Stimulated activated CD4-positive, alpha-beta T cell treated with anti-CD3 and anti-CD28 coated beads, Interleukin-12 subunit alpha, Interleukin-12 subunit beta, amount 100 ng/mL, for 48 hours (primary cell): ENCODE data around the gene WWOX.
A peak's percentile ranks its signal among the peaks of the same experiment; 100 is the strongest.

Experiments used
- DNase-seq, 3 donors: peaks; one replicate each; pipeline ENCODE4 v3.0.0-alpha.2; 2020; ENCODE audit warnings: low read depth in 2 of 3, low spot score in 1 of 3

Gene WWOX

DNA sequence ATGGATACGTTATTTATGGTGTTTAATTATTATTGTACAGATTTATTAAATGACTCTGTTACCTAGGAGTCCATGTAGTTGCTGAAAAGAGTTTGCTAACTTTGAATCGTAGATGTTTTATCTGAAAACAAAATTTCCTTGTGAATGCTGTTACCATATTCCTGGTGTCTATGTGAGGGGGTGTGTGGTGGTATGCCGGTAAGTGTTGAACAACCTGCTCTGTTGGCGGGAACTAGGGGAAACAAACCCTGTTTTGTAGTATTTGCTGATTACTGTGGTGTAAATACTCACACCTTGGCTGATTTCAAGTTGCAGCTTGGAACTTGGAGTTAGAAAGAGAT lies 386.4 kb downstream of the WWOX start:
- DNase-seq: no peak

GRCh38 chr16:78487471-78487870 lies 388.0 kb downstream of the WWOX start:
- no peak for DNase-seq

DNA sequence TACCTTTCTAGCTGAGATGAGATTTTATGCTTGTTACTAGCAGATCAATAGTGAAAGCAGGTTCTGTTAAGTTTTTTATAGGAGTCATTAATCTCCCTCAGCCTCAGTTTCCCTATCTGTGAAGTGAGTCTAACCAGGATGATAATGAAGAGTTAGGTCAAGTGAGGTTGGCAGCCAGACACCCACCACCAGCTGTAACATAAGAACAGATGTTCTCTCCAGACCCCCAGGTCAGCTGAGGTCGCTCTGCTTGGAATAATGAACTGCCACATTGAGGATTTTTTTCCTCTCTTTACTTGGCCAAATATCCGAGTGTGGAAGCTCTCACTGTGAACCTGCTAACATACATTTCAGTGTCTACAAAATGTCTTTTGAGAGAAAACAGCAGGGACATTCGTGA lies 389.6 kb downstream of the WWOX start:
- no peak for DNase-seq

DNA sequence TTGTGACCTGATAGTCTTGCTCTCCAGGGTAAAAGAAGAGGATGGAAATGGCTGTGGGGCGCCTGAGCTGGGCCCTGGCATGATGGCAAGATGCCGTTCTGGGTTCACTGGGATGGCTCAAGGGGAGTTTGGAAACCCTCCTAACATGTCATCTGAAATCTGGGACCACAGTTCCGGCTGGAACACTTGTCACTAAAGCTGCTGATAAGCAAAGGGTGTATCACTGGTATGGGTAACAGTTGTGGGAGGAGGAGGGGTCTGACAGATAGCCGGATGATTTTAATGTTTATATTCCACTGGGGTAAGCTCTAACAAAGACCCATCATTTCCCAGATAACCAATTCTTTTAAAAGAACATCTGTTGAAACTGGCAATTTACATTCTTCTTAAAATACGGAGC lies 390.2 kb downstream of the WWOX start:
- no peak for DNase-seq

DNA sequence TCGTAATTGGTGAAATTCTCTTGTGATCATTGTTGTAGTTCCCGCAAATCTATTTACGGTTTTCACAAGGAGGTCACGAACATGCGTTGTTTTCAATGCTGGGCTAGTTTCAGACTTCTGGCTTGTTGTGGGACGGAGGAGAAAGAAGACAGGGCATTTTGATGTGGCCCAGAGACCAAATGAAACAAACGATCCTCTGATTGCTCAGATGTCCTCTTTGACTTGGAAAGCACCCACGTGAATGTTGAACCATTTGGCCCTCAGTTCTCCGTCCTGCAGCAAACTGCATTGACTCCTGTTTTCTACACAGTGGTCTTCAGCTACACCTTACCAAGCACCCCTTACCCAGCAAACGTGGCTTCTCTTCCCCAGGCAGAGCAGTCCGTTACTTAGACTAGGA lies 391.0 kb downstream of the WWOX start:
- DNase-seq: no peak

GRCh38 chr16:78490847-78491246 lies 391.4 kb downstream of the WWOX start:
- no peak for DNase-seq

- no peak for DNase-seq
Observed at GRCh38 chr16:78493573-78493972, 394.1 kb downstream of the WWOX start.

DNA sequence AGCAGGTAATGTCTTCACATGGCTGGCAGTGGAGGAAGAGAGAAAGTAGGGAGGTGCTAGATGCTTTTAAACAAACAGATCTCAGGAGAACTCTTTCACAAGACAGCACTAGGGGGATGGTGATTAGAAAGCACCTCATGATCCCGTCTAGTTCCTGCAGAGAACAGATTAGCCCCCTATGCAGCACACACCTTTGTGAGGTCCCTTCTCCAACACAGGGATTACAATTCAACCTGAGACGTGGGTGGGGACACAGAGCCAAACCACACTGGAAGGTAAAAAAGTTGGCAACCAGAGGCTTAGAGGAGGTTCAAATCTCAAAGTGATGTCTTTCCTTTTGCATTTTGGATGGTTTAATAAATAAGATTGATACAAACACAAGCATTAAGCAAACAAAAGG lies 394.7 kb downstream of the WWOX start:
- no peak for DNase-seq

- DNase-seq: no peak
Observed at GRCh38 chr16:78494674-78495073, 395.2 kb downstream of the WWOX start.

- DNase-seq: no peak
Observed at GRCh38 chr16:78496189-78496588, 396.7 kb downstream of the WWOX start.

DNA sequence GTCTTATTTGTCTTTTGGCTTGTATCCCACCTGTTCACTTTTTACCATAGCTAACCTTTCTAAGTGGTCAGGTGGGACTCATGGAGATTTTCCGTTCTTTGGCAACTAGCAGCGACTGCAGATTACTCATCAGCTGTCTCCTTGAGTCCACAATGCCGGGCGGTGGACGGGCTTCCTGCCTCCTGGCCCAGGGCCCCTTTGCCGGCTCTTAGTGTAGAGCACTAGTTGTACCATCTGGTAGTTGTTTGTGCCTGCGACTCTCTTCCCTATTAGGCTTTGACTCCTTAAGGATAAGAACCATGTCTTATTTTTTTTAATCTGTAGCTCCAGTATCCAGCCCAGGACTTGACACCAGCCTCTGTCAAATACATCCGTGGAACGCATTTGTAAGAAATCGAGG lies 399.9 kb downstream of the WWOX start:
- no peak for DNase-seq

GRCh38 chr16:78500659-78501270 lies 401.3 kb downstream of the WWOX start:
- no peak for DNase-seq

DNA sequence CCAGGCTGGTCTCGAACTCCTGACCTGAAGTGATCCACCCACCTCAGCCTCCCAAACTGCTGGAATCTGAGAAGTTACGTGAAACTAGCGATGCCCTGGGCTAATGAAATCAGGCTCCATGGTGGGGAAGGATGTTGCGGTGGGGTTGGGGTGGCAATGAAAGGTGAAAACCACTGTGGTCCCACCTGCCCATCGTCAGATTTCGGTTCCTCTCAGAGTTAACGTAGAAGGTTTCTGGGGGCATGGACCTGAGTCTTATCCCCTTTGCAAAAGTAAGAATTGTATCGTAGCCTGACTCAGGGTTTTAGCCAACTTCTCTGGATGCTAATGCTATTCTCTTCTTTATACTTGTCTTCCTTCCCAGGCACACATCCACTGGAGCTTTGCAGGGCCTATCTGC lies 402.3 kb downstream of the WWOX start:
- no peak for DNase-seq

DNA sequence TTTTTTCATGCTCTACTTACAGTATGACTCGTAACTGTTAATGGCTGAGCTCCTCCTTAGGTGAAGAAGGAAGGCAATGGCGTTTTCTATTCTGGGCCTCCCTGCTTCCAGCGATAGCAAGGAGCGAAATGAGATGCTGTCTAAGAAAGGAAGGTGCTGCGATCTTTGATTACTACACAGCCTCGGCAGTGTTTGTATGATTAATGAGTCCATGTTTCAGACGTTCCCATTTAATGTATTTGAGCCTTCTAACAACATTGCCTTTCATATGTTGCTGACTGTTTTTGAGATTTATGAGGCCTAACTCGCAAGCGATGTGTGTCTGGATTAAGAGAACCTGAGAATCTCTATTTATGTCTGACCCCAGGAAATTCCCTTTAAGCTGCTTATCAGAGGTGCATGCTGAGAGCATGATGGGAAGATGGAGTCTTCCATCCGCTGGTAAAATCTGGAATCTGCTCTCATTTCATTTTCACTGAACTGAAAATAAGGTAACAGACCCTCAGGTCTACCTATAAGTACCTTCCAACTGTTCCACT lies 403.4 kb downstream of the WWOX start:
- no peak for DNase-seq

DNA sequence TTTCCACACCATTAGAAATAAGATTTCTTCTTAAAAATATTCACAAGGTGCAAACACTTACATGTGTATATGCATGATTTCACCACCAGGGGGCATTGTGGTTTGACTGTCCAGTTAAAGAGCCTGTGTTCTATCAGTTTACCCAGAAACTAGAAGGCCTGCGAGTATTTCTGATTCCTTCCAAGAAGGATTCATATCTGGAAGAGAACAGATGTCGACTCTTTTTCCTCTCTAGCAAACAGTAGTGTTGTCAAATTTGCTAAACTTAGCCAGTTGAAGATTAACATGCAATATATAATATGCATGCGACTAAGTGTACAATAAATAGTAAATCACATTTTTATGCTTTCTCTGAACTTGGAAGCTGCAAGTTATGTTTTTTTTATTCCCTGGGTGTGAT lies 404.1 kb downstream of the WWOX start:
- DNase-seq: peak; percentile 5 to 70 (median 15)

DNA sequence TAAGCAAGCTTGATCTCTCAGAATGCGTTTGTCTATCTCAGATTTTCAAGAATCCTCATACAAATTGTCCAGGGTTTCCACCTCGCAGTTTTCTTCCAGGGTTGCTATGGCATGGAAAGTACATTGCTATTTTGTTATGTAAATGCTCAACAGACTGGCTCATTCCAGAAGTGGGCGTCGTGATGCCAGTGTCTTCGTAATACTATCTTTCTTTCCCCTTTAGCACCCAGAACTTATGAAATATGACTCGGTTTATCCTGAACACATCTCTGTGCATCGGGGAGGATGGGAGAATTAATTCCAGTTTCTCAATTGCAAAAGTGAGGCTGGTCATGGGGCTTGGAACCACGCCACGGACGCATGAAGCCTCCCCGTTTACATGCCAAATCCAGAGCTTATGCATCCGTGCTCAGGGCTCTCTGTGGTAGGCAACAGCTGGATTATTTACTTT lies 405.0 kb downstream of the WWOX start:
- no peak for DNase-seq

DNA sequence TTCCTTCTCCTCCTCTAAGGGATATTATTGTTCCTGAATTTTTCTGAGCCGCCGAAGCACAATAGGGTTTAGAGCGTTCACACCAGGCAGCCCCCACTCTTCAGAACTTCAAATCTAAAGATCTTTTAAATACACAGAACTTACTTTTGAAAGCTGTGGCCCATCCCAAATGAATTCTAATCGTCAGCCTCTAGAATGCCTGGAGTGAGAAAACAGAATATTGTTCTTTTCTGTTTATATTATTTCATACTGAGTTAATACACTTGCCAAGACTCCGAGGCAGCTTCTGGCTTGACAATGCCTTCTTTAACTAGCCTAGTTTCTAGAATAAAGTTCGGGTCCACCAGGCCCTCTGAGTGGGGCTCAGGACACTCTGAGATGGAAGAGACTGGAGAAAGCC lies 405.6 kb downstream of the WWOX start:
- DNase-seq: no peak

GRCh38 chr16:78505544-78506366 lies 406.3 kb downstream of the WWOX start:
- DNase-seq: no peak

DNA sequence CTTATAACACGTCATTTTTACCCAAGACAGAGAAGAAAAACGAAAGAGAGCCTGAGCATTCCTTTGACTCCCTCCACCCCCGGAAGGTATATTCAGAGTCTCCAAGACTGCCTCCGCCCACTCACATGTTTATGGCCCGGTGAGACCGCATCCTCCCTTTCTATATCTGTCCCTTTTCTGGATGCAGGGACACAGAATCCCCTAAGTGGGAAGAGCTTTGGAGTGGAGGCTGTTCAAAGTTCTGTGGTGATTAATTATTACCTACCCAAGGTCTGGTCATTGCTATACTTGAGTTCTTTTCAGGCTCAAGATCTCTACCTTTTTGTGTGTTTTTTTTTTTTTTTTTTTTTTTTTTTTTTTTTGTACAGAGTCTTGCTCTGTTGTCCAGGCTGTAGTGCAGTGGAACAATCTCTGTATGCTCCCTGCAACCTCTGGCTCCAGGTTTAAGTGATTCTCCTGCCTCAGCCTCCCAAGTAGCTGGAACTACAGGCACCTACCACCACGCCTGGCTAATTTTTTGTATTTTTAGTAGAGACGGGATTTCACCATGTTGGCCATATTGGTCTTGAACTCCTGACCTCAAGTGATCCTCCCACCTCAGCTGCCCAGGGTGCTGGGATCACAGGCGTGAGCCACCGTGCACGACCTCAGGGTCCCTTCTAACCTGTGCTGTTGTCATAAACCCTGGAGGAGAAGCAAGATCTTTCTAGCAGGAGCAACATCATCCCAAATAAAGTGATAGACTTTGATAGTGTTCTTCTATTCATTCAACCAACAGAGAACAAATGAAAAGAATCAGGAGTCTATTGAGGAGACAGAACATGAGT lies 407.1 kb downstream of the WWOX start:
- no peak for DNase-seq

DNA sequence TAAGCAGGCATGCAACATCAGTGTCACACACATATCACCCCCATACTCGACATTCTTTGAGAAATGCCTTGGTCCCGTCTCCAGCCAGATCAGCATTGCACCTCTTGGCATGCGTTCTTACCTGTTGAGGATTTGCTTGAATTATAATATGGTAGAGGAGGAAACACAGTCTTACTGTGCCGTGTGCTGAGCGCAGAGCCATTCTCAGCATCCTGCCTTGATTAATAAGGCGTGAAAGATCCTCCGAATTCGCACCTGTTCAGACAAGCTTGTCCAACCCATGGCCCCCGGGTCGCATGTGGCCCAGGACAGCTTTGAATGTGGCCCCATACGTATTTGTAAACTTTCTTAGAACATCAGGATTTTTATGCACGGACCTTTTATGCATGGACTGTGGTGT lies 408.1 kb downstream of the WWOX start:
- DNase-seq: no peak

DNA sequence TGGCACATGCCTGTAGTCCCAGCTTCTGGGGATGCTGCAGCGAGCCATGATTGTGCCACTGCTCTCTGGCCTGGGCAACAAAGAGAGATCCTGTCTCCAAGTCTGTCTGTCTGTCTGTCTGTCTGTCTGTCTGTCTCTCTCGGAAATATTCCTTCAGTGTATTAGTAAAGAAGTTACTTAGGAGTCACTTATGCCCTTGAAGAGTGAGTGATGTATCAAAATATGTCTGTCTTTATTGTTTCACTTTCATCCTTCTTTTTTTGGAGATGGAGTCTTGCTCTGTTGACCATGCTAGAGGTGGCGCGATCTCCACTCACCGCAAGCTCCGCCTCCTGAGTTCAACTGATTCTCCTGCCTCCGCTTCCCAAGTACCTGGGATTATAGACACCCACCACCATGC lies 410.5 kb downstream of the WWOX start:
- DNase-seq: no peak

- DNase-seq: no peak
Observed at GRCh38 chr16:78510496-78510895, 411.0 kb downstream of the WWOX start.
